SK-N-SH (cell line): ENCODE results near the gene CAPN11. TPM values are rescaled to one million over a fixed set of nuclear protein-coding genes. Genes with fewer than 3 reads are reported as not detected.
"Not testable (repeated sequence)": the region's sequence is repeated elsewhere in the genome, so short reads cannot be mapped to it uniquely, and the experiment has no call there.

Experiments used
- CTCF ChIA-PET: fragments of 300-600, 350-600 bp; formaldehyde crosslinking; extraction: SDS; loops from one replicate; lab custom pipeline; 2021; lab: Yijun Ruan, JAX
- POLR2A ChIA-PET: fragments of 350-600 bp; sonication (Branson Sonifier 250); formaldehyde crosslinking; extraction: SDS; loops from one replicate; lab custom pipeline; 2020; ENCODE audit warnings: antibody characterized with exemption, inconsistent platforms; lab: Yijun Ruan, JAX
- DNase-seq: peaks from one replicate; pipeline ENCODE4 v3.0.0; 2012
- H2AFZ ChIP-seq: fragments of 200-600 bp; sonication (generic); 2 replicates; pipeline ENCODE4 v1.8.1; 2016; ENCODE audit warnings: antibody characterized with exemption, mild to moderate bottlenecking, low read depth
- H3F3A ChIP-seq: fragments of 200-600 bp; sonication (generic); replicated peaks from 2 replicates; pipeline ENCODE3; 2016; ENCODE audit warnings: antibody characterized with exemption, mild to moderate bottlenecking; ENCODE audit not compliant: insufficient read depth
- H3K27ac ChIP-seq, 2 experiments: fragments of 200-500 bp in 1 of 2; fragments of 200-600 bp in 1 of 2; sonication (Bioruptor generic) in 1 of 2; sonication (generic), shearing (Covaris generic) in 1 of 2; 2 replicates each; pipeline versions ENCODE4 v1.5.1 to v1.6.1; 2014 to 2016; ENCODE audit warnings: low read depth in 2 of 2, inconsistent platforms in 1 of 2, low read length in 1 of 2, mild to moderate bottlenecking in 1 of 2, mixed read lengths in 1 of 2
- H3K27me3 ChIP-seq: fragments of 200-600 bp; sonication (generic), shearing (Covaris generic); 2 replicates; pipeline ENCODE4 v1.6.1; 2016; ENCODE audit warnings: mixed run types; ENCODE audit not compliant: insufficient read depth
- H3K36me3 ChIP-seq, 2 experiments: fragments of 200-500 bp in 1 of 2; fragments of 200-600 bp in 1 of 2; sonication (Bioruptor generic) in 1 of 2; sonication (generic) in 1 of 2; replicated peaks in 1 of 2; 2 replicates each; pipeline versions ENCODE3 to v1.5.1; 2014 to 2016; ENCODE audit warnings: low read length in 1 of 2, mild to moderate bottlenecking in 1 of 2; ENCODE audit not compliant: insufficient read depth in 2 of 2, control insufficient read depth in 1 of 2
- H3K4me1 ChIP-seq, 2 experiments: fragments of 200-500 bp in 1 of 2; fragments of 200-600 bp in 1 of 2; sonication (Bioruptor generic) in 1 of 2; sonication (generic), shearing (Covaris generic) in 1 of 2; 2 replicates each; pipeline versions ENCODE4 v1.5.1 to v1.6.1; 2014 to 2016; ENCODE audit warnings: low read depth in 1 of 2, low read length in 1 of 2, mixed run types in 1 of 2; ENCODE audit not compliant: insufficient read depth in 2 of 2, control insufficient read depth in 1 of 2
- H3K4me2 ChIP-seq: fragments of 200-600 bp; sonication (generic), shearing (Covaris generic); 2 replicates; pipeline ENCODE4 v1.6.1; 2017; ENCODE audit warnings: mixed run types
- H3K4me3 ChIP-seq, 2 experiments: fragments of 200-500 bp in 1 of 2; fragments of 200-600 bp in 1 of 2; sonication (Bioruptor generic) in 1 of 2; sonication (generic), shearing (Covaris generic) in 1 of 2; 2 replicates each; pipeline versions ENCODE4 v1.5.1 to v1.8.1; 2014 to 2016; ENCODE audit warnings: low read depth in 2 of 2, inconsistent platforms in 1 of 2, low read length in 1 of 2, mild to moderate bottlenecking in 1 of 2, mixed read lengths in 1 of 2, moderate library complexity in 1 of 2
- H3K79me2 ChIP-seq: fragments of 200-600 bp; sonication (generic); 2 replicates; pipeline ENCODE4 v1.8.1; 2017; ENCODE audit warnings: mild to moderate bottlenecking; ENCODE audit not compliant: insufficient read depth
- H3K9ac ChIP-seq: fragments of 200-600 bp; sonication (generic); 2 replicates; pipeline ENCODE4 v1.6.1; 2017; ENCODE audit warnings: mixed run types
- H3K9me2 ChIP-seq: fragments of 200-600 bp; sonication (generic); 2 replicates; pipeline ENCODE4 v1.6.1; 2017; ENCODE audit warnings: mixed run types
- H3K9me3 ChIP-seq: fragments of 200-600 bp; sonication (generic); 2 replicates; pipeline ENCODE4 v1.6.1; 2017; ENCODE audit warnings: mixed run types, mild to moderate bottlenecking, moderate library complexity
- H4K20me1 ChIP-seq: fragments of 200-600 bp; sonication (generic); 2 replicates; pipeline ENCODE4 v1.6.1; 2017; ENCODE audit warnings: mild to moderate bottlenecking, mixed run types; ENCODE audit not compliant: insufficient read depth
- EZH2phosphoT487 ChIP-seq: fragments of 200-600 bp; sonication (generic); IDR thresholded peaks from 2 replicates; pipeline ENCODE4 v1.6.1; 2017; ENCODE audit warnings: low read depth, mixed run types, mild to moderate bottlenecking, antibody characterized with exemption, moderate library complexity, borderline replicate concordance
- FOXJ3 ChIP-seq: sonication (generic); formaldehyde crosslinking; IDR thresholded peaks from 2 replicates; pipeline ENCODE4 v1.5.1; 2020; ENCODE audit warnings: mild to moderate bottlenecking, missing genetic modification reagents
- GABPA ChIP-seq: IDR thresholded peaks from 2 replicates; pipeline ENCODE4 v1.4.0; 2012; ENCODE audit warnings: low read depth, mild to moderate bottlenecking
- PBX3 ChIP-seq: IDR thresholded peaks from 2 replicates; pipeline ENCODE4; 2012
- POLR2AphosphoS5 ChIP-seq: IDR thresholded peaks from 2 replicates; pipeline ENCODE4 v1.6.1; 2012; ENCODE audit warnings: low read depth, low read length
- SIN3A ChIP-seq: IDR thresholded peaks from 2 replicates; pipeline ENCODE4 v1.6.1; 2012; ENCODE audit warnings: low read depth, mild to moderate bottlenecking, low read length, moderate library complexity, borderline replicate concordance
- SMC3 ChIP-seq: IDR thresholded peaks from 2 replicates; pipeline ENCODE4 v1.6.1; 2012; ENCODE audit warnings: low read depth, low read length, improper control_type of control experiment
- WGBS: methylation state at CpG from one replicate; pipeline ENCODE4 v1.1.6; 2017; ENCODE audit warnings: low lambda C conversion rate; 5-methylcytosine and 5-hydroxymethylcytosine counted together
- polyA plus RNA-seq, 3 experiments: library from polyadenylated mRNA; depleted of rRNA; stranded (reverse); fragments of >200 nt; gene quantifications; 2 replicates each; pipeline ENCODE4 v1.2.3, GENCODE V29; 2012

The CAPN11 gene
- polyA plus RNA-seq, 1 of the 3 experiments (the other 2 are of a cell fraction), result not detected

- Histone ChIP-seq H3K27me3 (no peaks in the 10 kb centered on the region), H3K27ac (peak overlapping the region in 1 of 2 experiments; percentile 18; a peak in 1 of 4 replicates), H3K9me3 (no peaks in the 10 kb centered on the region), H3K9ac (no peak overlapping the region), H3K4me1 (peaks cover 13 to 85% of the 10 kb centered on the region in 2 experiments), H3K36me3 (peaks cover 0 to 6% of the 10 kb centered on the region in 2 experiments), H3K4me2 (no peak overlapping the region), H3K79me2 (no peaks in the 10 kb centered on the region), H3K9me2 (no peaks in the 10 kb centered on the region), H2AFZ (no peak overlapping the region), H3K4me3 (no peak overlapping the region), H3F3A (peaks cover 9% of the 10 kb centered on the region), H4K20me1 (peaks cover 5% of the 10 kb centered on the region; the same call in 1 of the 2 replicates)
- TF ChIP-seq GABPA, result no peak
- no peak for TF ChIP-seq FOXJ3 (CRISPR knock-in tag)
- TF ChIP-seq SMC3, result no peak
- TF ChIP-seq POLR2AphosphoS5, result no peak
- TF ChIP-seq EZH2phosphoT487, result no peak
- no peak for TF ChIP-seq PBX3
- no peak for TF ChIP-seq SIN3A
- POLR2A ChIA-PET, result no interaction called here
- no peak for DNase-seq
- CTCF ChIA-PET, result interaction anchor here (1.0 to 8.5 kb wide), 5 partner anchors 8 to 134 kb away, joined by 3 to 224 read pairs (median 4); partner anchors contain the start of genes MYMX and SLC29A1
- WGBS, result 93% methylated on average over 5 of the region's 10 CpGs
Observed at GRCh38 chr6:44230034-44230675, 71.5 kb downstream of the CAPN11 start.

- H3K4me2 ChIP-seq, POLR2A ChIA-PET, H3K27ac ChIP-seq, H2AFZ ChIP-seq, H3K4me3 ChIP-seq, H3K9me3 ChIP-seq, H3K36me3 ChIP-seq, H3K9me2 ChIP-seq, H3K9ac ChIP-seq, DNase-seq, H3K27me3 ChIP-seq, H3K79me2 ChIP-seq, H4K20me1 ChIP-seq: not testable (repeated sequence)
- WGBS, result 96% methylated on average over 9 of the region's 9 CpGs
- Histone ChIP-seq H3K4me1 (peaks cover 18 to 83% of the 10 kb centered on the region in 2 experiments), H3F3A (peaks cover 11% of the 10 kb centered on the region)
- CTCF ChIA-PET, result interaction anchor here (0.7 to 8.5 kb wide), 3 partner anchors 9 to 105 kb away, joined by 3 to 224 read pairs (median 3); partner anchors contain the start of genes MYMX and SLC29A1
Observed at GRCh38 chr6:44231426-44231825, 72.8 kb downstream of the CAPN11 start.
